GM12874 (cell line): ENCODE results near the gene USP2.

ENCODE experiments used
- CTCF ChIP-seq: IDR thresholded peaks from 2 replicates; pipeline ENCODE4 v1.5.1; 2011; ENCODE audit warnings: low read depth, mild to moderate bottlenecking, control low read depth, low read length, moderate library complexity; ENCODE audit not compliant: insufficient read depth

USP2 gene

GRCh38 chr11:119306373-119306890 is 75.1 kb downstream of the USP2 start:
- TF ChIP-seq CTCF = no peak

DNA sequence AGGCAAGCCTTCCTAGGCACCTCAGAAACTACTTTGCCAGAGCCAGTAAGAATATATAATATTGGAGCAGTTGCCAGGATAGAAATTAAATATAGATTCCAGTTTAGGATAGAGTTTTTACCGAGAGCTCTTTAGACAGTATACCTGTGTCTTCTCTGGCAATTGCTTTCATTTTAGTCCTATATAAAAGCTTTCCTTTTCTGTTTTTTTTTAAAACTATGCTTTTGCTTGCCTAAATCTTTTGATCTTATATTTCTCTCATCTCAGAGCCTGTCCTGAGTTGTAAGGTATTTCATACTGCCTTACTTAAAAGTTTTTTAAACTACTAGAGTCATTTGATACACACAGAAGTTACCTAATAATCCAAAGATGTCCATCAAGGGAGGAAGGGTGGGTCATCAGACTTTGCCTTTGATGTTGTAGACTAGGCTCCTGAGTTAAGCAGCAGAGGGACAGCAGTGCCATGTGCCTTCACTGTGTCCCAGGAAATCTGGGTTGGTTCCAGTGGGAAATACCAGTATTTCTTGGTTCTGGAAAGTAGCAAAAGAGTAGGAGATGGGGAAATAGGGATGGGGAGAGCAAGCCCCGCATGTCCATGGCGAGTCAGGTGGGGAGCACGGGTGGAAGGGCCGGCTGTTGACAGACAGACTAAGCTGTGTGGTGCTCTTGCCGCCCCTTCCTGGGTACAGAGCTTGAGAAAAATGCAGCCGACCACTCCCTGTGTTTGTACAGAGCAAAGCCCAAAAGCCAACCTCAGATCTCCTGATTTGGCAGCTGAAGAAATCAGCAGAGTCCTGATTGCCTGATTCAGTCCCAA is 75.7 kb downstream of the USP2 start:
- TF ChIP-seq CTCF = no peak
